Aortic smooth muscle cell (primary cell): ENCODE data around the gene ANKRD30B. TPM values are rescaled to one million over a fixed set of nuclear protein-coding genes. Genes with fewer than 3 reads are reported as not detected.

Source experiments
- total RNA-seq: library from RNA; depleted of rRNA; stranded (reverse); fragments of >200 nt; gene quantifications from 2 replicates; pipeline ENCODE4 v1.2.3, GENCODE V29; 2014

ANKRD30B gene
- total RNA-seq: not detected in 2 replicates

GRCh38 chr18:14747513-14748474 is at the start of gene ANKRD30B:
TSS of gene ANKRD30B (plus strand) at chr18:14748172. CDS start at chr18:14748420, 248 bp downstream.

Other genes starting within 250 kb of the ANKRD30B start
- not detected in 2 replicates for gene POTEC, start 204.6 kb upstream of the ANKRD30B start, total RNA-seq